HEK293 (cell line): ENCODE measurements around the gene PRKAR2B.

ENCODE experiments used
- REST ChIP-seq: fragments of 450-650 bp; formaldehyde crosslinking; IDR thresholded peaks from 2 replicates; pipeline ENCODE4 v1.5.1; 2016; ENCODE audit warnings: missing biosample characterization, missing genetic modification characterization
- ZBTB26 ChIP-seq: fragments of 450-650 bp; formaldehyde crosslinking; optimal IDR thresholded peaks from 2 replicates; pipeline ENCODE3; 2016; ENCODE audit warnings: missing biosample characterization, mild to moderate bottlenecking, missing genetic modification characterization
- ZBTB7A ChIP-seq: fragments of 450-650 bp; formaldehyde crosslinking; IDR thresholded peaks from 2 replicates; pipeline ENCODE4 v1.5.1; 2016; ENCODE audit warnings: low read depth, missing biosample characterization, missing genetic modification characterization

- TF ChIP-seq ZBTB7A (tag by site-specific recombination) (no peak), REST (no peak), ZBTB26 (tag by site-specific recombination) (no peak)
These were observed 571 bp upstream of the PRKAR2B start for GRCh38 chr7:107043921-107044346.
